H54 (cell line): ENCODE measurements around the gene JADE2.
A peak's percentile ranks its signal among the peaks of the same experiment; 100 is the strongest.

ENCODE experiments used
- DNase-seq: peaks from one replicate; pipeline ENCODE4 v3.0.0; 2011; ENCODE audit warnings: low spot score, mixed read lengths; ENCODE audit not compliant: insufficient read length
- FAIRE-seq: peaks from 3 replicates; lab custom pipeline; 2011; peaks lifted over from hg19 to GRCh38; lab: Jason Lieb, UNC
- POLR2A ChIP-seq: IDR thresholded peaks from 2 replicates; pipeline ENCODE4 v1.6.1; 2011; ENCODE audit warnings: low read depth, mild to moderate bottlenecking, low read length

The JADE2 gene

GRCh38 chr5:134559672-134560071 is 34.2 kb downstream of the JADE2 start:
- FAIRE-seq, result no peak
- TF ChIP-seq POLR2A, result no peak
- DNase-seq, result no peak

DNA sequence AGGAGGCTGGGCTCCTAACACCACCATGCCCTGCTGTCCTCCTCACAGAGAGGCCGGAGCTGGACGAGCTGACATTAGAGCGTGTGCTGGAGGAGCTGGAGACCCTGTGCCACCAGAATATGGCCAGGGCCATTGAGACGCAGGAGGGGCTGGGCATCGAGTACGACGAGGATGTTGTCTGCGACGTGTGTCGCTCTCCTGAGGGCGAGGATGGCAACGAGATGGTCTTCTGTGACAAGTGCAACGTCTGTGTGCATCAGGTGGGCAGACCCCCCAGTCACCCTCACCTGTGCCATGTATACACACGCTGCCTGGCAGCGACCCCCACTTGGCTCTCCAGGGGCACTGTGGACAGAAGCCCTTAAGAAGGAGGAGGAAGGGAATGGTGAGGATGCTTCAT is 35.2 kb downstream of the JADE2 start:
- FAIRE-seq, result no peak
- no peak for TF ChIP-seq POLR2A
- no peak for DNase-seq

- FAIRE-seq (peak; percentile 84), DNase-seq (peak; percentile 86)
- no peak for TF ChIP-seq POLR2A
Observed at GRCh38 chr5:134561871-134562296, 36.4 kb downstream of the JADE2 start.

DNA sequence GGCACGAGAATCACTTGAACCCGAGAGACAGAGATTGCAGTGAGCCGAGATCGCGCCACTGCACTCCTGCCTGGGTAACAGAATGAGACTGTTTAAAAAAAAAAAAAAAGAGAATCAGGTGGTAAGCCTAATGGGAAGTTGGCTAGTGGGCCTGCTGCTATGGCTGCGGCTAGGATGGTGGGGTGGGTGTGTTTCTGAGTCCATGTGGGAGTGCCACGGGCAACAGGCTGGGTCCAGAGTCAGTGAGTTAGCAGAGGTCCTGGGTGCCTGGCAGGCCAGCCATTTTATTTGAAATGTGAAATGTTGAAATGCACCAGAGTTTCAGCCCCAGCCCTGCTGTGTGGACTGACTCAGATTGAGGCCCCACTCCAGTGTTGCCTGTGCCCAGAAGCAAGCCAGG is 37.8 kb downstream of the JADE2 start:
- FAIRE-seq (no peak), DNase-seq (no peak)
- TF ChIP-seq POLR2A, result no peak

- DNase-seq, result no peak
- no peak for FAIRE-seq
- no peak for TF ChIP-seq POLR2A
Observed at GRCh38 chr5:134563962-134564361, 38.5 kb downstream of the JADE2 start.

GRCh38 chr5:134564396-134564795 is 38.9 kb downstream of the JADE2 start:
- no peak for TF ChIP-seq POLR2A
- DNase-seq (no peak), FAIRE-seq (no peak)

DNA sequence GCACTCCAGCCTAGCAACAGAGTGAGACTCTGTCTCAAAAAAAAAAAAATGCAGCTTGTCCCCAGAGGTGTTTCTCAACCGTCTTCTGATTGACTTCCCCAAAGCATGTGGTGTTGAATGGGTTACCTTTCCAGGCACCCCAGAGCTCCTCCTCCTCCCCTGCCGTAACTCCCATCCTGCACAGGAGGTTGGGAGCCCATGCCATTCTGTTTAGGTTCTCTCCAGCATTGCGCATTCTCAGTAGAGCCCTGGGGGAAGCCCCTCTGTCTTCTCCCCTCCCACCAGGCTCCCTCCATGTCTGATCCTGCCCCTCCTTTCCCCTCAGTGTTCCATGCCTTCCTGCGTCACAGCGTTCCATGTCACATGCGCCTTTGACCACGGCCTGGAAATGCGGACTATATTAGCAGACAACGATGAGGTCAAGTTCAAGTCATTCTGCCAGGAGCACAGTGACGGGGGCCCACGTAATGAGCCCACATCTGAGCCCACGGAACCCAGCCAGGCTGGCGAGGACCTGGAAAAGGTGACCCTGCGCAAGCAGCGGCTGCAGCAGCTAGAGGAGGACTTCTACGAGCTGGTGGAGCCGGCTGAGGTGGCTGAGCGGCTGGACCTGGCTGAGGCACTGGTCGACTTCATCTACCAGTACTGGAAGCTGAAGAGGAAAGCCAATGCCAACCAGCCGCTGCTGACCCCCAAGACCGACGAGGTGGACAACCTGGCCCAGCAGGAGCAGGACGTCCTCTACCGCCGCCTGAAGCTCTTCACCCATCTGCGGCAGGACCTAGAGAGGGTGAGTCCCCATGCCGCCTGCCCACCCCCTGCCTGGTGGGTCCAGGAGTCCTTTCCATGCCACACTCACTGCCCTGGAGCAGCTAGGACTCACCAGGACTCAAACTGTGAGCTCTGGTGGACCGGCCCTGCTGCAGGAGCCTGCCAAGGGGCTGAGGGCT is 40.6 kb downstream of the JADE2 start:
- TF ChIP-seq POLR2A, result no peak
- FAIRE-seq (no peak), DNase-seq (no peak)

GRCh38 chr5:134566741-134567221 is 41.3 kb downstream of the JADE2 start:
- no peak for TF ChIP-seq POLR2A
- no peak for FAIRE-seq
- DNase-seq, result no peak

GRCh38 chr5:134567641-134568336 is 42.3 kb downstream of the JADE2 start:
- DNase-seq (peak; percentile 83), FAIRE-seq (peak; percentile 38)
- TF ChIP-seq POLR2A, result no peak

- DNase-seq (no peak), FAIRE-seq (no peak)
- no peak for TF ChIP-seq POLR2A
Observed at GRCh38 chr5:134568337-134568700, 42.8 kb downstream of the JADE2 start.

GRCh38 chr5:134568761-134569695 is 43.6 kb downstream of the JADE2 start:
- TF ChIP-seq POLR2A, result no peak
- DNase-seq, result peak; percentile 70
- peak; percentile 30 for FAIRE-seq

DNA sequence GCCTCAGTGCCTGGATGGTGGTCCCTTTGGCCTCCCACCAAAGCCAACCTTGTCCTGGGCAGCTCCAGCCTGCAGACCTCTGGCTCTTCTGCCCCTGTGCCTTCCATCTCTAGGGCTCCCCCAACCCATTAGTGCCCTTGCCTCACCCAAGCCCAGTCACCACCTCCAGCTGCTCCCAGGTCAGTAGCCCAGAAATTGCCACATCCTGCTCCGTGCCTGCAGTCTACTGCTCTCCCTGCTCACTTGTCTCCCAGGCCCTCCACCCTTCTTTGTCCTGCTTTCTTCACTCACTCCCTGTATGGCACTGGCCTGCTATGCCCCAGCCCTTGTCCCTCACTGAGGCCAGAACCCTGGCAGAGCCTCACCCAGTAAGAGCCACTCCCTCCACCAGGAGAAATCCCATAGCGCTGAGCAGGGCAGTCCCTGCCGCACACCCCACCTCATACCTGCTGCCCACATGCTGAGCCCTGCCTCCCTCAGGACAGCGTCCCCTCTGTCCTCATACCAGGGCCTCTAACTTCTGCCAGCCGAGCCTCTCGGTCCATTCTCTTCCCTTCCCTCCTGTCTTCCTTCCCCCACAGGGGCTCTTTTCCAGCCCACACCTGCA is 44.4 kb downstream of the JADE2 start:
- no peak for TF ChIP-seq POLR2A
- DNase-seq, result no peak
- no peak for FAIRE-seq

- no peak for TF ChIP-seq POLR2A
- DNase-seq, result no peak
- FAIRE-seq, result no peak
Observed at GRCh38 chr5:134570365-134570758, 44.9 kb downstream of the JADE2 start.
